GM21786 (cell line): ENCODE data around the gene GOLGA6L10.
"Not testable (repeated sequence)": the region's sequence is repeated elsewhere in the genome, so short reads cannot be mapped to it uniquely, and the experiment has no call there.

Experiments
- ATAC-seq: cut with Tn5 transposase; IDR thresholded peaks from one replicate; pipeline ENCODE4 v1.9.1; 2021; ENCODE audit not compliant: unreplicated experiment

The GOLGA6L10 gene

GRCh38 chr15:82344421-82344820 lies 4.9 kb downstream of the GOLGA6L10 start:
- ATAC-seq, result not testable (repeated sequence)

GRCh38 chr15:82343851-82344250 lies 5.4 kb downstream of the GOLGA6L10 start:
- not testable (repeated sequence) for ATAC-seq

GRCh38 chr15:82342632-82343374 lies 6.5 kb downstream of the GOLGA6L10 start:
- ATAC-seq, result not testable (repeated sequence)

DNA sequence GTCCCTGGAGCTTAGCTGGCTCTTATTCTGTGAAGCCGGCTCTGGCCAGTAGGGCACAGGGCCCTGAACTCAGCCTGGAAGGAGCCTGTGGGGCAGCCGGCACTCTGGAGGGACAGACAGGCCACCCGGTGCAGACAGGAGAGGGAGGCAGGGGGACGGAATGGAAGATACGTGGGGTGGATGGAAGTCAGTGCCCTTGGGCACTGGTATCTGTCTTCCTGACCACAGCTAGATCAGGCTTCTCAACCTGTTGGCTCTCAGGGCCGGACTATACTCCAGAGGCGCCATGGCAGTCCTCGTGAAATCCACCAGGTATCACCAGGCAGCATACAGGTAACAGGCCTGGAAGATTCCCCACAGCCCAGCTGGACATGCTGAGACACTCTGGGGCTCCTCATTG lies 10.7 kb downstream of the GOLGA6L10 start:
- not testable (repeated sequence) for ATAC-seq

DNA sequence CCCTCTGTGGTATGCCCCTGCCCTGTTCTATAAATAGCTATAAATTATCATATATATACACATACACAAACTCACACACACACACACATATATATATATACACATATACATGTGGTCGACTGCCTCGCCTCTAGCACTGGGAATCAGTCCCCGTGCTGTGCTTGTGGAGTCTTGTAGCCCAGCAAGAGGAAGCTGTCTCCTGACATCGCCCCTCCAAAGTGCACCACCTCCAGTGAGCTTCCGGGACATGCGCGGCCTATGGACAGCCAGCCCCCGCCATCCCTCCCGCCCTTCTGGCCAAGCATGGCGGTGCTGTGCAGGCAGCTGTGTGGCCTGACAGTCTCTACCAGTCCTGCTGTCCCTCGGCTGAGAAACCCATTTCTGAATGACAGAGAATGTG lies 11.2 kb downstream of the GOLGA6L10 start:
- ATAC-seq, result not testable (repeated sequence)

- not testable (repeated sequence) for ATAC-seq
These were observed 12.2 kb downstream of the GOLGA6L10 start for GRCh38 chr15:82337051-82337450.

DNA sequence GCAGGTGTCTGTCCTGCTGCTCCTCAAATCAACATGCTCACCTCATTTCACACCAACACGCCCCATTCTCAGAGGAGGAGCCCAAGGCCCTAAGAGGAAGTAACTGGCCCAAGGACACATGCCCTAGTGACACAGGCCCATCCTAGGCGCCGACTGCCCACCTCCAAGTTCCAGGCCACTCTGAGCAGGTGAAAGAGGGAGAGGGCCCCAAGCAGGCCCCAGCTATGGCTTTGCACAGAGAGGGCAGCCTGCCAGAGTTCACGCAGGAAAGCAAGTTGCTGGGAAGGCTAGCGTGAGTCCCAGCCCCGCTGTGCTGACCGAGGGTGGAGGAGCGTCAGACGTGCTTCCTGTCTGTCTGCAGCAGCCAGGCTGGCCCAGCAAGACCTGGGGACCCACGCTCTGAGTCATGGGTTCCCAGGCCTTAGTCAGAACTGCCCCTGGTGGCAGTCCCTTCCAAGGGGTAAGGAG lies 13.1 kb downstream of the GOLGA6L10 start:
- not testable (repeated sequence) for ATAC-seq

GRCh38 chr15:82335006-82335405 lies 14.3 kb downstream of the GOLGA6L10 start:
- ATAC-seq, result not testable (repeated sequence)

GRCh38 chr15:82334554-82334932 lies 14.7 kb downstream of the GOLGA6L10 start:
- not testable (repeated sequence) for ATAC-seq

DNA sequence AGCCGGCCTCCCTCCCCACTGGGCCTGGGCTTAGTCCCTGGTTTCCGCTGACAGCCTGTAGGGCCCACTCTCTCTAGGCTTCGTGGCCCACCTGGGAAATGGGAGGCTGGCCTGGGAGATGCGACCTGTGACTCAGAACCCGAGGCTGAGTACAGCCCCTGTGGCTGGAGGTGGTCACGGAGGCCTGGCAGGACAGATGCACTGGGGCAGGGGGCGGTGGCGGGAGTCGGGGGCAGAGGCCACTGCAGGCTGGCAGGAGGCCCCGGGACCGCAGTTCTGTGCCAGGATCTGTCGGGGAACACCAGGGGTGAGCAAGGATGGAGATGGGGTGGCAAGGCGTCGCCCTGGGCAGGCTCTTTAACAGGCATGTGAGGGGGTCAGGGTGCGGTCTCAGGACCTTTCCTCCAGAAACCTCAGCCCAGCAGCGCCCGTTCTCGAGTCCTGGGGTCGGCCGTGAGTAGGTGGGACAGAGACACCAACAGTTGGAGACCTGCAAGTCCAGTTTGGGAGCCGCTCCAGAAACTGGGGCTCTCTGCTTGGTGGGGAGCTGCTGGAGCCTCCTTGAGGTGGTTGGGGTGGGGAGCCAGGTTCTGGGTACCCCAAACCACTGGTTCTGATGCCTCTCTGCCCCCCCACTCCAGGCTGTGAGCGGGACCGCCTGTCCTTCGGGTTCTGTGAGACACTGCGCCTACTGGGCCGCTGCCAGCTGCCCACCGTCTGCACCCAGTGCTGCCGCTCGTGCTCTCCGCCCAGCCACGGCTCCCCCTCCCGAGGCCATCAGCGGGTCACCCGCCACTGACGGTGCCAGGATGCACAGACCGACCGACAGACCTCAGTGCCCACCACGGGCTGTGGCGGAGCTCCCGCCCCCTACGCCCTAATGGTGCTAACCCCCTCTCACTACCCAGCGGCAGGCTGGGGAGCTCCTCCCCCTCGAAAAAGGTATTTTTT lies 15.4 kb downstream of the GOLGA6L10 start:
- ATAC-seq, result not testable (repeated sequence)

DNA sequence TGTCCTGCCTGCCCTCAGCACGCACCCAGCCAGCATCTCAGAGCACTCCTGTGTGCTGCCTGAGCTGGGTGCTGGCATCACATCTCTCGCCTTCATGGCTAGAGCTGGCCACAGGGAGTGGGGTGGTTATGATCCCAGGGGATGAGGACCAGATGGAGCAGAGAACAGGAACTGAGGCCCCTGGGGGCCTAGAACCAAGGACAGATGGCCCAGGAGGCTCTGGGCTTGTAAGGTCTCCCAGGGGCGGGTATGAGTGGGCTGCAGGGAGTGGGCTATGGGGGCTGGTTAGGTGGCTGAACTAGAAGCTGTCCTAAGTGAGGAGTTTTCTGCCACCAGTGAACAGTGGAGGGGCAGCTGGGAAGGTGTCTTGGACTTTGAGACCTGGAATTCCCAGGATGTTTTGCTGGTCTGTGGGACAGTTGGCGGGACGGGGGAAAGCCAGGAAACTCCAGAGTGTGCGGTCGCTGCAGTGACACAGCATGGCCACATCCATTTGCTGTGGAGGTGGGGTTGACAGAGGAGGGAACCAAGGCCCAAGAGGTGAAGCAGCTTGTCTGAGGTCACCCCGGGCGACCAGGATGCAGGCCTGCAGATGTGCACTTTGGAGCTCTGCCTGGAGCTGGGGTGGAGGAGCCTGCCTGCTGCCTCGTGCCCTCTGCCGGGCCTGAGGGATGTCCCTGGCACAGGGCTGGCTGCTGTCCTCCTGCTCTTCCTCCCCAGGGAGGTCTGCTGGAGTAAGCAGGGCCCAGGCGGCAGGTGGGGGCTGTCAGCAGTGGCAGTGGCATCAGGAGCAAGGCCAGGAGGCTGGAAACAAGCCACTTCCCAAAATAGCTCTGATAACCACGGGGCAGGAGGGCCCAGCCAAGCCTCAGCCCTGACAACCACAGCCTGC lies 16.3 kb downstream of the GOLGA6L10 start:
- not testable (repeated sequence) for ATAC-seq

GRCh38 chr15:82331576-82332304 lies 17.5 kb downstream of the GOLGA6L10 start:
- not testable (repeated sequence) for ATAC-seq

DNA sequence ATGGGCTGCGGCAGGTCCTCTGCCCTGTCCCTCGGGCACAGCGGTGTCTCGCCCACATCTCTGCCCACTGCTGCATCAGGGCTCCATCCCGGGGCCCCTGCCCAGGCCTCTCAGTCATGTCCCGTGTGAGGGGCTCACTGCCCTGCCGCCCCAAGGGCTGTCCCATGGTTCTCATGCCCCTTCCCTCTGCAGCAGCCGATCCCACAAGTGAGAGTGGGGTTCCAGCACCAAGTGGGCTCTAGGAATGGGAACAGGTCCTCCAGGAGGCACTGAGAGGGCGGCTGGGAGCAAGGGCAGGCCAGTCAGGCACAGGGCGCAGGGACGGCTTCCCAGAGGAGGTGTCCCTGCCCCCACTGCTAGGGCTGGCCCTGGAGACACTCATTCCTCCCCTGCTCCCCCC lies 18.4 kb downstream of the GOLGA6L10 start:
- not testable (repeated sequence) for ATAC-seq

- ATAC-seq, result not testable (repeated sequence)
These were observed 20.2 kb downstream of the GOLGA6L10 start for GRCh38 chr15:82329039-82329438.

DNA sequence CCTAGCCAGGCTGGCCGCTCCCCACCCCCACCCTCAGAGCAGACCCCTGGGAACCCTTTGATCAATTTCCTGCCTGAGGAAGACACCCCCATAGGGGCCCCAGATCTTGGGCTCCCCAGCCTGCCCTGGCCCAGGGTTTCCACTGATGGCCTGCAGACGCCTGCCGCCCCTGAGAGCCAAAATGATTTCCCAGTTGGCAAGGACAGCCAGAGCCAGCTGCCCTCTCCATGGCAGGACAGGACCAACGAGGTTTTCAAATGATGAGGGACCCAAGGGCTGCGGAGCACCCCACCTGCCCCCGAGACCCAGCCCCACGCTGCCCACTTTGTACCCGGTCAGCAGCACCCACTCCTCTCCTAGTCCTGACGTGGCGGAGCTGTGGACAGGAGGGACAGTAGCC lies 21.9 kb downstream of the GOLGA6L10 start:
- ATAC-seq, result not testable (repeated sequence)

- not testable (repeated sequence) for ATAC-seq
These were observed 22.4 kb downstream of the GOLGA6L10 start for GRCh38 chr15:82326896-82327295.

- ATAC-seq, result not testable (repeated sequence)
These were observed 23.6 kb downstream of the GOLGA6L10 start for GRCh38 chr15:82325646-82326045.

DNA sequence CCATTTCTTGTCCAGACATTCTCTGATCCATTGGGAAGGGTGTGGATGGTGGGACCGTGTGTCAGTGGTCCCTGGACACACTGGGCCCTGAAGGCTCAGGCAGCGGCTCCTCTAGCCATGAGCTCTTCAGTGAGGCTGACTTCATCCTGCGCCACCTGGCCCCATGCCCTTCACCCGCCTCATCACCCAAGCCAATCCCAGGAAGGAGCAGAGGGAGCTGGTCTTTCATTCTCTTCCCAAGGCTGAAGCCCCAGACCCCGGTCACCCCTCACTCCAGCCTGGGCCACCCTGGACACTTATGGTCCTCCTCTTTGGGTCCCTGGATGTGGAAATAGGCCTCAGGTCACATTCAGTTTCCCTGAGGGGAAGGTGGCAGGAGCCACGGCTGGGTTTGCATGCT lies 24.4 kb downstream of the GOLGA6L10 start:
- not testable (repeated sequence) for ATAC-seq

GRCh38 chr15:82322488-82322887 lies 26.8 kb downstream of the GOLGA6L10 start:
- not testable (repeated sequence) for ATAC-seq

- ATAC-seq, result not testable (repeated sequence)
These were observed 28.4 kb downstream of the GOLGA6L10 start for GRCh38 chr15:82320861-82321260.
